ENCODE results near the gene HSBP1L1.

Gene HSBP1L1

DNA sequence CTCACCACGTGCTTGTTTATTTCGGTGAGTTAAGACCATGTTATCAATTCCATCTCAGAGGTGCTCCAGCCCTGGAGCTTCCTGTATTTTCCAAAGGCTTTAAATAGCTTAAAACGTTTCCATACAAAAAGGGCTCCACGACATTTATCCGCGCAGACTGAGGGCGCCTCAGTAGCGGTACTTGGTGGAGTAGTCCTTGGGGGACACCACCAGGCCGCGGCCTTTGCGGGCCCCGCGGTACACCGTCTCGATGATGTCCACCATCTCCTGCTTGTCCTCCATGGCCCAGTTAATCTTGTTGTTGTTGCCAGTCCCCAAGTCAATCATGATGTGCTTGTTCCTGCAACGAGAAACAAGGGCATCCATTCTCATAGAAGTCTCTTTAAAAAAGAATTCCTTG lies 9.1 kb downstream of the HSBP1L1 start:
- no peak for DNase-seq (ENCODE audit: low read depth)
- TF ChIP-seq, protein P1, sequence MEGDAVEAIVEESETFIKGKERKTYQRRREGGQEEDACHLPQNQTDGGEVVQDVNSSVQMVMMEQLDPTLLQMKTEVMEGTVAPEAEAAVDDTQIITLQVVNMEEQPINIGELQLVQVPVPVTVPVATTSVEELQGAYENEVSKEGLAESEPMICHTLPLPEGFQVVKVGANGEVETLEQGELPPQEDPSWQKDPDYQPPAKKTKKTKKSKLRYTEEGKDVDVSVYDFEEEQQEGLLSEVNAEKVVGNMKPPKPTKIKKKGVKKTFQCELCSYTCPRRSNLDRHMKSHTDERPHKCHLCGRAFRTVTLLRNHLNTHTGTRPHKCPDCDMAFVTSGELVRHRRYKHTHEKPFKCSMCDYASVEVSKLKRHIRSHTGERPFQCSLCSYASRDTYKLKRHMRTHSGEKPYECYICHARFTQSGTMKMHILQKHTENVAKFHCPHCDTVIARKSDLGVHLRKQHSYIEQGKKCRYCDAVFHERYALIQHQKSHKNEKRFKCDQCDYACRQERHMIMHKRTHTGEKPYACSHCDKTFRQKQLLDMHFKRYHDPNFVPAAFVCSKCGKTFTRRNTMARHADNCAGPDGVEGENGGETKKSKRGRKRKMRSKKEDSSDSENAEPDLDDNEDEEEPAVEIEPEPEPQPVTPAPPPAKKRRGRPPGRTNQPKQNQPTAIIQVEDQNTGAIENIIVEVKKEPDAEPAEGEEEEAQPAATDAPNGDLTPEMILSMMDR (IDR thresholded peaks at IDR 0.05; ENCODE audit: low read length, missing control alignments), result no peak
- H3K4me3 ChIP-seq (replicated peaks; ENCODE audit: low read depth, low read length), result no peak overlapping the region

DNA sequence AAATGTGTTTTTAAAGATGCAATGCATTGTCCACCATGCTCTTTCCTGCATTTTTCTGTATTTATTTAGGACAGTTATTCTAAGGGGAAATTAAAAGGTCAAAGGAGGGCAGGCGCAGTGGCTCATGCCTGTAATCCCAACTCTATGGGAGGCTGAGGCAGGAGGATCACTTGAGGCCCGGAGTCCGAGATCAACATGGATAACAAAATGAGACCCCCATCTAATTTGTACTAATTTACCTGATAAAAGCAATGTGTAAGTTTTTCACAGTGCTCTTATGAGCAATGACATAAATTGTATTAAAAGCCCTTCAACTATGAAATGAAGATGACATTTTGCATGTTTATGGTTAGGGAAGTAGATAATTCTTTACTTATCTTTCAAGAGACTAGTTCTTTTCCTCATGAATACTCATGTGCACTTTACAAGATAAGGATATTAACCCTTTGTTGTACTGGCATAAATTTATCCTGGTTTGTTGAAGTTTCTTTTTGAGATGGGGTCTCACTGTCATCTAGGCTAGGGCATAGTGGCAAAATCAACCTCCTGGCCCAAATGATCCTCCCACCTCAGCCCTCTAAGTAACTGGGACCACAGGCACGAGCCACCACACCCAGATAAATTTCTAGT lies 9.7 kb downstream of the HSBP1L1 start:
- TF ChIP-seq, protein P1 (IDR thresholded peaks at IDR 0.05; ENCODE audit: low read length, missing control alignments), result no peak
- no peak for DNase-seq (ENCODE audit: low read depth)
- no peak overlapping the region for H3K4me3 ChIP-seq (replicated peaks; ENCODE audit: low read depth, low read length)

DNA sequence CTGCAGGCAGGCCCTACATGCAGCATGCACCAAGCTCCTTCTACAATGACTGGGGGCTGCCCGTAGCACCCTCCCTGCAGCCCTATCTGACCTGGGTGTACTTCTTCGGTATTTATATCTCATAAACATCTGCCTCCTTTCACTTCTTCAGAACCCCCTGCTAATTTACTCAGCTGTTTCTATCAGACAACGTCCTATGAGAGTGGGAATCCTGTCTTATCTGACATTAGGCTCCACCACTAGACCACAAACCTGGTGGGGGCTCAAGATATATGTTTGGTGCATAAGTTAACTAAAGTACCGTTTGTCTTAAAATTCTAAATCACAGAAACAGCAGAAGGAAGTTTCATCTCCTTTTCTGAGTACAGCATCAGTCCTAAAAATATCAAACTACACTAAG lies 10.6 kb downstream of the HSBP1L1 start:
- TF ChIP-seq, protein P1 (IDR thresholded peaks at IDR 0.05; ENCODE audit: low read length, missing control alignments), result no peak
- no peak for DNase-seq (ENCODE audit: low read depth)
- no peak overlapping the region for H3K4me3 ChIP-seq (replicated peaks; ENCODE audit: low read depth, low read length)

DNA sequence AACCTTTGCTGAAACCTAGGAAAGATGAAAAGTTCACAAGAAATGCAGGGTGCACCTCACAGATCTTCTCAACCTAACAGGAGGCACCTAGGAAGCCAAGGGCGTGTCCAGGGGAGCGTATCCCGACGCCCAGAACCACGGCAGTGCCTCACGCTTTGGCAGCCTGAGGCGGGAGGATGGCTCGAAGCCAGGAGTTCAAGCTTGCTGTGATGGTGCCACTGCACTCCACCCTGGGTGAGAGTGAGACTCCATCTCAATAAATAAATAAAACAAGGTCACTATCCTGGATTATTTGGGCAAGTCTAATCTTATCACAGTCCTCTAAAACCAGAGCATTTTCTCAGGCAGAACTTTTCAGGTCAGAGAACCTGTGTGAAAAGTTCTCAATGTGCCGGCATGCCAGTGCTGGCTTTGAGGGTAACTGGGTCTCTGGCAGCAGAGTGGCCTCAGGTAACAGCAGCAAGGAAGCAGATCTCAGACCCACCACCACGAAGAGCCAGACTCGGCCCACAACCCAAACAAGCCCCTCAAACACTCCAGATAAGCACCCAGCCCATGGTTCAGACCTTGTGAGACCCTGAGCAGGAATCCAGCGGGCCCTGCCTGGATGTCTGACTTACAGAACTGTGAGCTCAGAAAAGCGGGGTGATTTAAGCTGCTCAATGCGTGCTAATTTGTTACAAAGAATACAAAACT lies 11.7 kb downstream of the HSBP1L1 start:
- TF ChIP-seq, protein P1 (IDR thresholded peaks at IDR 0.05; ENCODE audit: low read length, missing control alignments), result no peak
- no peak overlapping the region for H3K4me3 ChIP-seq (replicated peaks; ENCODE audit: low read depth, low read length)
- DNase-seq (ENCODE audit: low read depth), result no peak

DNA sequence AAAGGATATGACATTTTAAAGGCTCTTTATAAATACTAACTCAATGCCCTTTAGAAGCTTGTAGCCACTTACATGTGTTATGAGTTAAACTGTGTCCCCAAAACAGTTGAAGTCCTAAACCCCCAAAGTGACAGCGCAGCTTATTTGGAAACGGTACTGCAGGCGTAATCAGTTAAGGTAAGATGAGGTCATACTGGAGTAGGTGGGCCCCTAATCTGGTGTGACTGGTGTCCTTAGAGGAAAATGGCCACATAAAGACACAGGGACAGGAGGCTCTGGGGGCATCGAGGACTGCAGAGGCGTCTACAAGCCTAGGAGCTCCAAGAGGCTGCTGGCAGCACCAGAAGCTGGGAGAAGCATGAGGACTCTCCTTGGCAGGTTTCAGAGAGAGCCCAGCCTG lies 15.4 kb downstream of the HSBP1L1 start:
- no peak overlapping the region for H3K4me3 ChIP-seq (replicated peaks; ENCODE audit: low read depth, low read length)
- DNase-seq (ENCODE audit: low read depth), result no peak
- TF ChIP-seq, protein P1 (IDR thresholded peaks at IDR 0.05; ENCODE audit: low read length, missing control alignments), result no peak

DNA sequence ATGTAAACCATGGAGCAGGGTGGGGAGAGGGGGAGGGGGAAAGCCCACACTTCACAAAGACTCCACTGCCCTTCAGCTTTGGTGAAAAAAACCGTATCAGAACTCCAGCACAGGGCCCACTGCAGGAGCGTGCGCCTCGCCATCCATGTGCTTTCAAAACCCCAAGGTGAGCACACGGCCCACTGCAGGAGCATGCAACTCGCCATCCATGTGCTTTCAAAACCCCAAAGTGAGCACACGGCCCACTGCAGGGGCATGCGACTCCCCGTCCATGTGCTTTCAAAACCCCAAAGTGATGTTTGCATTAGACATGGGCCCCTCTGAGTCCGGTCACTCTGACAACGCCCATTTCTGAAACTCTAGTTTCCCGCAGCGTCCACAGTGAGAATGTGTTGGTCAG lies 16.1 kb downstream of the HSBP1L1 start:
- TF ChIP-seq, protein P1 (IDR thresholded peaks at IDR 0.05; ENCODE audit: low read length, missing control alignments), result no peak
- H3K4me3 ChIP-seq (replicated peaks; ENCODE audit: low read depth, low read length), result no peak overlapping the region
- no peak for DNase-seq (ENCODE audit: low read depth)

DNA sequence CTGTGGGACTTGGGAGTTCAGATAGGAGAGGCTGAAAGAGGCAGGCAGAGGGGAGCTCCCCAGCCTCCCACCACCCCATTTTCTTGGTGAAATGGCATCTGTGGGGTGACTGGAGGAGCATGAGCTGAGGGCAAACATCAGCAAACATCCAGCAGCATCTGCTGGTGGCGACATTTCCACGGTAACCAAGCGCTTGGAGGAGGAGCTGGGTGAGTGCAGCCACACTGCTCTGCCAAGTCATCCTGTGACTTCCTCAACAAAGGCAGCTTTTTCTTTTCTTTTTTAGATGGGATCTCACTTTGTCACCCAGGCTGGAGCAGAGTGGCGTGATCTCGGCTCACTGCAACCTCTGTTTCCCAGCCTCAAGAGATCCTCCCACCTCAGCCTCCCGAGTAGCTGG lies 18.3 kb downstream of the HSBP1L1 start:
- H3K4me3 ChIP-seq (replicated peaks; ENCODE audit: low read depth, low read length), result no peak overlapping the region
- DNase-seq (ENCODE audit: low read depth), result peak; percentile 46
- TF ChIP-seq, protein P1 (IDR thresholded peaks at IDR 0.05; ENCODE audit: low read length, missing control alignments), result no peak

Measured in fibroblast of pulmonary artery (primary cell).